Measurements from ENCODE around the gene TFDP2.
"Not testable (repeated sequence)": the region's sequence is repeated elsewhere in the genome, so short reads cannot be mapped to it uniquely, and the experiment has no call there.

The TFDP2 gene

GRCh38 chr3:142007710-142008399 is 141.5 kb downstream of the TFDP2 start:
- TF ChIP-seq CTCF (IDR thresholded peaks at IDR 0.05): no peak
- H3K9me3 ChIP-seq (ENCODE audit: control insufficient read depth, low read length): no peaks in the 10 kb centered on the region
- H3K4me3 ChIP-seq (ENCODE audit: low read depth, low read length): no peak overlapping the region
- H3K79me2 ChIP-seq: peaks cover 8% of the 10 kb centered on the region
- no peak overlapping the region for H3K4me2 ChIP-seq (ENCODE audit: low read length)
- H3K27me3 ChIP-seq (ENCODE audit: control insufficient read depth, insufficient read depth, low read length): no peaks in the 10 kb centered on the region
- no peak overlapping the region for H2AFZ ChIP-seq
- H3K4me1 ChIP-seq: peaks cover 5% of the 10 kb centered on the region
- H3K36me3 ChIP-seq (ENCODE audit: control insufficient read depth, insufficient read depth, low read length): no peaks in the 10 kb centered on the region
- no peak overlapping the region for H3K27ac ChIP-seq
- no peak overlapping the region for H3K9ac ChIP-seq

DNA sequence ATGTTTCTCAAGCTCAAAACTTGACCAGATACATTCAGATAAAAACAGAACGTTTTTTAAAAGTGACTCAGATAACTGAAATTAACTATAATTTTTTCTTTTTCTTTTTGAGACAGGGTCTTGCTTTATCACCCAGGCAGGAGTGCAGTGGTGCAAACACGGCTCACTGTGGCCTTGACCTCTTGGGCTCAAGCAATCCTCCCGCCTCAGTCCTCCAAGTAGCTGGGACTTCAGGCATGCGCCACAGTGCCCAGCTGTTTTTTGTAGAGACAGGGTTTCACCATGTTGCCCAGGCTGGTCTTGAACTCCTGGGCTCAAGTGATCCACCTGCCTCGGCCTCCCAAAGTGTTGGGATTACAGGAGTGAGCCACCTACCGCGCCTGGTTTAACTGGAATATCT is 144.4 kb downstream of the TFDP2 start:
- not testable (repeated sequence) for H3K9ac ChIP-seq; H3K4me1 ChIP-seq; H3K4me3 ChIP-seq (ENCODE audit: low read depth, low read length); H3K36me3 ChIP-seq (ENCODE audit: control insufficient read depth, insufficient read depth, low read length); H3K27me3 ChIP-seq (ENCODE audit: control insufficient read depth, insufficient read depth, low read length); H3K79me2 ChIP-seq; H3K4me2 ChIP-seq (ENCODE audit: low read length); H3K27ac ChIP-seq; H2AFZ ChIP-seq; H3K9me3 ChIP-seq (ENCODE audit: control insufficient read depth, low read length)

DNA sequence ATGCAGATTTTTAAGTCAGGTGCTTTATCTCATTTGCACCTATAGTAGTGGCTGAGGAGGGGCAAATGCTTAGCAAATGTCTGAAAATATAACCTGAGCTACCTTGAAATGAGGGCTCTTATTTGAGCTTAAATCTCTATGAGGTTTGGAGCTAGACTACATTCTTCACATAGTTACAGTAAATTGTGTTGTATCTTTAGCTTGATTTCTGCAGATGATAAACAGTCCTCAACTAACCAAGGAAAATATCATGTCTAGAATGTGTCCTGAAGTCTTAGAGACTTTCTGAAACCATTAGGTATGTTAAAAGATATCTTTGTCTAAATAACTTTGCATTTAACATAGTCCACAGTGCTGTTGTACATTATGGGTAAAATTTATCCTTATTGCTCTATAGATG is 145.3 kb downstream of the TFDP2 start:
- Histone ChIP-seq H3K4me3 (ENCODE audit: low read depth, low read length) (no peak overlapping the region), H3K4me1 (peaks cover 5% of the 10 kb centered on the region), H3K27ac (no peak overlapping the region), H3K4me2 (ENCODE audit: low read length) (no peak overlapping the region), H3K9me3 (ENCODE audit: control insufficient read depth, low read length) (no peaks in the 10 kb centered on the region), H3K79me2 (peaks cover 8% of the 10 kb centered on the region), H3K27me3 (ENCODE audit: control insufficient read depth, insufficient read depth, low read length) (no peaks in the 10 kb centered on the region), H3K36me3 (ENCODE audit: control insufficient read depth, insufficient read depth, low read length) (no peaks in the 10 kb centered on the region), H3K9ac (no peak overlapping the region), H2AFZ (no peak overlapping the region)
- TF ChIP-seq CTCF (IDR thresholded peaks at IDR 0.05): no peak

DNA sequence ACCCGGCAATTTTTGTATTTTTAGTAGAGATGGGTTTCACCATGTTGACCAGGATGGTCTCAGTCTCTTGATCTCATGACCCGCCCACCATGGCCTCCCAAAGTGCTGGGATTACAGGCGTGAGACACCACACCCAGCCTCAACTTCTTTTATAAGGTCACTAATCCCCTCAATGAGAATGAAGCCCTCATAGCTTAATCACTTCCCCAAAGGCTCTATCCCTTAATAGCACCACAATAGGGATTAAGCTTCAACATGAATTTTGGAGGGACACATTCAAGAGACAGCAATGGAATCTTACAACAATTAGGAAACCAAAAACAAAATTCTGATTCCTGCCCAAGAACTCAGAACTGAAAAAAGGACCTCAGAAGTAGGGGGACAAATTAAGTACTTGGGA is 146.1 kb downstream of the TFDP2 start:
- Histone ChIP-seq H3K9ac (no peak overlapping the region), H3K4me1 (peaks cover 5% of the 10 kb centered on the region), H3K4me2 (ENCODE audit: low read length) (no peak overlapping the region), H3K36me3 (ENCODE audit: control insufficient read depth, insufficient read depth, low read length) (no peaks in the 10 kb centered on the region), H3K4me3 (ENCODE audit: low read depth, low read length) (no peak overlapping the region), H3K9me3 (ENCODE audit: control insufficient read depth, low read length) (no peaks in the 10 kb centered on the region), H3K27me3 (ENCODE audit: control insufficient read depth, insufficient read depth, low read length) (no peaks in the 10 kb centered on the region), H2AFZ (no peak overlapping the region), H3K79me2 (peaks cover 8% of the 10 kb centered on the region), H3K27ac (no peak overlapping the region)
- TF ChIP-seq CTCF (IDR thresholded peaks at IDR 0.05): no peak

GRCh38 chr3:142000325-142000870 is 148.9 kb downstream of the TFDP2 start:
- Histone ChIP-seq H3K9me3 (ENCODE audit: control insufficient read depth, low read length) (no peaks in the 10 kb centered on the region), H3K79me2 (peaks cover 2% of the 10 kb centered on the region), H3K27ac (no peak overlapping the region), H3K27me3 (ENCODE audit: control insufficient read depth, insufficient read depth, low read length) (no peaks in the 10 kb centered on the region), H3K36me3 (ENCODE audit: control insufficient read depth, insufficient read depth, low read length) (no peaks in the 10 kb centered on the region), H3K9ac (no peak overlapping the region), H3K4me1 (peaks cover 5% of the 10 kb centered on the region), H3K4me2 (ENCODE audit: low read length) (no peak overlapping the region), H2AFZ (no peak overlapping the region), H3K4me3 (ENCODE audit: low read depth, low read length) (no peak overlapping the region)
- no peak for TF ChIP-seq CTCF (IDR thresholded peaks at IDR 0.05)

Measured in parathyroid adenoma (tissue), 2 donors.